OCI-LY3 (cell line): ENCODE results near the gene NRM.

Experiments
- H2AFZ ChIP-seq: fragments of 200-600, 300-600 bp; shearing (Covaris generic); 2 replicates; pipeline ENCODE4 v1.6.0; 2014; ENCODE audit warnings: antibody characterized with exemption, low read depth, low read length
- H3K27ac ChIP-seq: fragments of 200-600, 300-600 bp; sonication (generic); 2 replicates; pipeline ENCODE4 v1.5.1; 2014; ENCODE audit warnings: mild to moderate bottlenecking, low read length, moderate library complexity, mixed read lengths
- H3K27me3 ChIP-seq: fragments of 200-600, 300-600 bp; sonication (generic); 2 replicates; pipeline ENCODE4 v1.6.1; 2014; ENCODE audit warnings: low read depth, low read length, mixed read lengths
- H3K36me3 ChIP-seq: fragments of 200-600, 300-600 bp; sonication (generic); replicated peaks from 2 replicates; pipeline ENCODE3; 2014; ENCODE audit warnings: low read depth, low read length, mixed read lengths
- H3K4me1 ChIP-seq: fragments of 300-600, 200-600 bp; sonication (generic); 2 replicates; pipeline ENCODE4 v1.6.1; 2014; ENCODE audit warnings: low read length, mixed read lengths
- H3K4me2 ChIP-seq: fragments of 200-600, 300-600 bp; sonication (generic); 2 replicates; pipeline ENCODE4 v1.6.1; 2014; ENCODE audit warnings: low read length, mixed read lengths
- H3K4me3 ChIP-seq: fragments of 300-600, 200-600 bp; sonication (generic); 2 replicates; pipeline ENCODE4 v1.5.1; 2014; ENCODE audit warnings: antibody characterized with exemption, mild to moderate bottlenecking, low read length, moderate library complexity
- H3K79me2 ChIP-seq: fragments of 300-600, 200-600 bp; shearing (Covaris generic); 2 replicates; pipeline ENCODE4 v1.6.1; 2014; ENCODE audit warnings: mild to moderate bottlenecking, low read length, mixed read lengths
- H3K9ac ChIP-seq: fragments of 300-600, 200-600 bp; shearing (Covaris generic); 2 replicates; pipeline ENCODE4 v1.6.0; 2014; ENCODE audit warnings: mild to moderate bottlenecking, low read length, moderate library complexity
- H3K9me3 ChIP-seq: fragments of 200-600, 300-600 bp; shearing (Covaris generic); 2 replicates; pipeline ENCODE4 v1.6.1; 2014; ENCODE audit warnings: low read length, mixed read lengths; ENCODE audit not compliant: insufficient read depth
- H4K20me1 ChIP-seq: fragments of 200-600, 300-600 bp; sonication (generic); 2 replicates; pipeline ENCODE4 v1.6.1; 2016; ENCODE audit warnings: low read length, mixed read lengths; ENCODE audit not compliant: insufficient read depth
- EZH2phosphoT487 ChIP-seq: fragments of 200-600 bp; shearing (Covaris generic); IDR thresholded peaks from 2 replicates; pipeline ENCODE4 v1.6.1; 2018; ENCODE audit warnings: antibody characterized with exemption, mixed run types, low read depth
- TF ChIP-seq, protein P1 (sequence below): fragments of 200-600, 300-600 bp; sonication (generic); IDR thresholded peaks from 2 replicates; pipeline ENCODE4 v1.5.1; 2014; ENCODE audit warnings: antibody characterized with exemption, low read length, low read depth

Gene NRM

GRCh38 chr6:30709101-30709868 is 18.5 kb upstream of the NRM start:
- no peak overlapping the region for H3K4me3 ChIP-seq
- no peak overlapping the region for H3K9ac ChIP-seq
- H3K4me2 ChIP-seq: no peak overlapping the region
- H3K9me3 ChIP-seq: no peaks in the 10 kb centered on the region
- TF ChIP-seq EZH2phosphoT487: no peak
- TF ChIP-seq, protein P1, sequence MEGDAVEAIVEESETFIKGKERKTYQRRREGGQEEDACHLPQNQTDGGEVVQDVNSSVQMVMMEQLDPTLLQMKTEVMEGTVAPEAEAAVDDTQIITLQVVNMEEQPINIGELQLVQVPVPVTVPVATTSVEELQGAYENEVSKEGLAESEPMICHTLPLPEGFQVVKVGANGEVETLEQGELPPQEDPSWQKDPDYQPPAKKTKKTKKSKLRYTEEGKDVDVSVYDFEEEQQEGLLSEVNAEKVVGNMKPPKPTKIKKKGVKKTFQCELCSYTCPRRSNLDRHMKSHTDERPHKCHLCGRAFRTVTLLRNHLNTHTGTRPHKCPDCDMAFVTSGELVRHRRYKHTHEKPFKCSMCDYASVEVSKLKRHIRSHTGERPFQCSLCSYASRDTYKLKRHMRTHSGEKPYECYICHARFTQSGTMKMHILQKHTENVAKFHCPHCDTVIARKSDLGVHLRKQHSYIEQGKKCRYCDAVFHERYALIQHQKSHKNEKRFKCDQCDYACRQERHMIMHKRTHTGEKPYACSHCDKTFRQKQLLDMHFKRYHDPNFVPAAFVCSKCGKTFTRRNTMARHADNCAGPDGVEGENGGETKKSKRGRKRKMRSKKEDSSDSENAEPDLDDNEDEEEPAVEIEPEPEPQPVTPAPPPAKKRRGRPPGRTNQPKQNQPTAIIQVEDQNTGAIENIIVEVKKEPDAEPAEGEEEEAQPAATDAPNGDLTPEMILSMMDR: no peak
- no peak overlapping the region for H3K27ac ChIP-seq
- H3K4me1 ChIP-seq: no peaks in the 10 kb centered on the region
- H3K36me3 ChIP-seq: no peaks in the 10 kb centered on the region
- no peaks in the 10 kb centered on the region for H3K27me3 ChIP-seq
- H2AFZ ChIP-seq: no peak overlapping the region
- H3K79me2 ChIP-seq: no peaks in the 10 kb centered on the region
- H4K20me1 ChIP-seq: no peaks in the 10 kb centered on the region

DNA sequence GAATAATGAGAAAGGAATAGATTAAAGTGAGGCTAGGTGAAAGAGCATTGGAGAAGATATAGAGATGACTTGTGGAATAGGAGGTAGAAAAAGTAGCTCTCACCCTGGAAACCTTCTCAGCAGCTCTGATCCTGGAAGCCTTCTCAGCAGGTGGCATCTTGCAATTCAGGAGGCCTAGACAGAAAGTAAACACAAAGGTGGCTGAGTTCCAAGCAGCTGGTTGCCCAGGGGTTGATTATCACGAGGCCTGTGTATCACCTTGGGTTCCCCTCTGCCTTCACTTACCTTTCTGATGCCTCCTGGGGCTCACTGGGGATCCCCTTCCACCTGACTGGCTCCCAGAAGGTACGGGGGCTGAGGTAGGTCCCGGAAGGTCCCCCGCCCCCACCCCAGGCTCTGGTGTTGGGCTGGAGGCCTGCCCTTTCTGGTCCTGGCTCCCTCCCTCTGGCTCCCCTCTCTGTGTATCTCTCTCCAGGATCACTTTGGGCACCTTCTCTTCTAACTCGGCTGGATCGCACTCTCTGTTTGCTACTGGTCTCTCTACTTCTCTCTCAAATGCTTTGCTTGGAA is 16.6 kb upstream of the NRM start:
- H3K36me3 ChIP-seq: no peaks in the 10 kb centered on the region
- TF ChIP-seq, protein P1: no peak
- TF ChIP-seq EZH2phosphoT487: no peak
- no peaks in the 10 kb centered on the region for H4K20me1 ChIP-seq
- no peak overlapping the region for H3K9ac ChIP-seq
- H2AFZ ChIP-seq: no peak overlapping the region
- no peaks in the 10 kb centered on the region for H3K9me3 ChIP-seq
- H3K27ac ChIP-seq: no peak overlapping the region
- H3K4me3 ChIP-seq: no peak overlapping the region
- no peaks in the 10 kb centered on the region for H3K79me2 ChIP-seq
- no peak overlapping the region for H3K4me2 ChIP-seq
- H3K4me1 ChIP-seq: no peaks in the 10 kb centered on the region
- H3K27me3 ChIP-seq: no peaks in the 10 kb centered on the region

DNA sequence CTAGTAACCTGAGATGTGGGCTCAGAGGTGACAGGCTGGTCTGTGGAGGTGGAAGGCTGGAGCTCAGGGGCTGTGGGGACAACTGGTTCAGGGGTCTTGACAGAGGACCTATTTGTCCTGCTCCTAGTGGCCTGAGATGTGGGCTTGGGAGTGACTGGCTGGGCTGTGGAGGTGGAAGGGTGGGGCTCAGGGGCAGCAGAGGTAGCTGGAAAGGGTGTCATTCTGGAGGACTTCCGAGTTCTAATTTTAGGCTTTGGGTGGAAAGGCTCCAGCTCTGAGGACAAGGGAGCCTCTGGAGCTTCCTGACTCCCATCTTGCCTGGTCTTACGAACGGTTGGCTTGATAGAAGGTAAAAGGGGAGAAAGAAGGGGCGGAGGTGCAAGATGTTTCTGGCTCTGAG is 14.8 kb upstream of the NRM start:
- Histone ChIP-seq H3K9me3 (no peaks in the 10 kb centered on the region), H3K9ac (no peak overlapping the region), H3K4me1 (no peaks in the 10 kb centered on the region), H2AFZ (no peak overlapping the region), H3K27ac (no peak overlapping the region), H3K79me2 (no peaks in the 10 kb centered on the region), H3K36me3 (no peaks in the 10 kb centered on the region), H3K4me2 (no peak overlapping the region), H4K20me1 (no peaks in the 10 kb centered on the region), H3K27me3 (no peaks in the 10 kb centered on the region), H3K4me3 (no peak overlapping the region)
- TF ChIP-seq, protein P1: no peak
- no peak for TF ChIP-seq EZH2phosphoT487

GRCh38 chr6:30703821-30704220 is 13.0 kb upstream of the NRM start:
- no peak overlapping the region for H3K4me3 ChIP-seq
- no peaks in the 10 kb centered on the region for H3K9me3 ChIP-seq
- H2AFZ ChIP-seq: no peak overlapping the region
- no peak overlapping the region for H3K4me2 ChIP-seq
- H3K36me3 ChIP-seq: no peaks in the 10 kb centered on the region
- no peak overlapping the region for H3K27ac ChIP-seq
- H3K27me3 ChIP-seq: no peaks in the 10 kb centered on the region
- TF ChIP-seq, protein P1: no peak
- TF ChIP-seq EZH2phosphoT487: no peak
- no peaks in the 10 kb centered on the region for H4K20me1 ChIP-seq
- H3K9ac ChIP-seq: no peak overlapping the region
- H3K4me1 ChIP-seq: no peaks in the 10 kb centered on the region
- no peaks in the 10 kb centered on the region for H3K79me2 ChIP-seq
